HEK293 (cell line): ENCODE results near the gene PP2D1.
A peak's percentile ranks its signal among the peaks of the same experiment; 100 is the strongest.

Experiments
- GLIS2 ChIP-seq: fragments of 450-650 bp; formaldehyde crosslinking; IDR thresholded peaks from 2 replicates; pipeline ENCODE4 v1.5.1; 2016; ENCODE audit warnings: missing biosample characterization, missing genetic modification characterization
- HIC1 ChIP-seq: fragments of 450-650 bp; formaldehyde crosslinking; IDR thresholded peaks from 2 replicates; pipeline ENCODE4 v1.5.1; 2016; ENCODE audit warnings: missing biosample characterization, missing genetic modification characterization
- HOXC10 ChIP-seq: sonication (generic); formaldehyde crosslinking; IDR thresholded peaks from 2 replicates; pipeline ENCODE4 v1.8.1; 2023; ENCODE audit warnings: mild to moderate bottlenecking, missing genetic modification reagents
- IKZF3 ChIP-seq: fragments of 450-650 bp; IDR thresholded peaks from 2 replicates; pipeline ENCODE4 v1.5.0; 2018; ENCODE audit warnings: missing biosample characterization, mild to moderate bottlenecking, missing genetic modification characterization, moderate library complexity
- KLF16 ChIP-seq: fragments of 450-650 bp; formaldehyde crosslinking; IDR thresholded peaks from 2 replicates; pipeline ENCODE4 v1.5.1; 2017; ENCODE audit warnings: missing biosample characterization, missing genetic modification characterization
- KLF8 ChIP-seq: fragments of 450-650 bp; formaldehyde crosslinking; IDR thresholded peaks from 2 replicates; pipeline ENCODE4 v1.5.1; 2016; ENCODE audit warnings: missing biosample characterization, missing genetic modification characterization
- MYNN ChIP-seq: fragments of 450-650 bp; formaldehyde crosslinking; IDR thresholded peaks from 2 replicates; pipeline ENCODE4 v1.5.1; 2016; ENCODE audit warnings: missing biosample characterization, missing genetic modification characterization, borderline replicate concordance
- ZBTB17 ChIP-seq: fragments of 450-650 bp; formaldehyde crosslinking; IDR thresholded peaks from 2 replicates; pipeline ENCODE4 v1.5.1; 2016; ENCODE audit warnings: missing biosample characterization, missing genetic modification characterization
- ZBTB20 ChIP-seq: fragments of 450-650 bp; formaldehyde crosslinking; IDR thresholded peaks from 2 replicates; pipeline ENCODE4 v1.5.1; 2016; ENCODE audit warnings: missing biosample characterization, missing genetic modification characterization
- ZBTB6 ChIP-seq: fragments of 450-650 bp; formaldehyde crosslinking; IDR thresholded peaks from 2 replicates; pipeline ENCODE4 v1.5.1; 2017; ENCODE audit warnings: missing biosample characterization, missing genetic modification characterization
- ZBTB8A ChIP-seq: fragments of 450-650 bp; formaldehyde crosslinking; IDR thresholded peaks from 2 replicates; pipeline ENCODE4 v1.5.1; 2016; ENCODE audit warnings: missing biosample characterization, missing genetic modification characterization
- ZFP3 ChIP-seq: fragments of 450-650 bp; formaldehyde crosslinking; IDR thresholded peaks from 2 replicates; pipeline ENCODE4 v1.5.1; 2016; ENCODE audit warnings: low read depth, missing biosample characterization, missing genetic modification characterization
- ZNF24 ChIP-seq: fragments of 450-650 bp; formaldehyde crosslinking; IDR thresholded peaks from 2 replicates; pipeline ENCODE4 v1.5.1; 2016; ENCODE audit warnings: missing biosample characterization, missing genetic modification characterization
- ZNF335 ChIP-seq: fragments of 450-650 bp; formaldehyde crosslinking; conservative IDR thresholded peaks from 2 replicates; pipeline ENCODE4 v1.5.1; 2016; ENCODE audit warnings: missing biosample characterization, missing genetic modification characterization
- ZNF501 ChIP-seq: fragments of 450-650 bp; formaldehyde crosslinking; IDR thresholded peaks from 2 replicates; pipeline ENCODE4 v1.5.1; 2016; ENCODE audit warnings: missing biosample characterization, missing genetic modification characterization
- ZNF660 ChIP-seq: fragments of 450-650 bp; IDR thresholded peaks from 2 replicates; pipeline ENCODE4 v1.5.1; 2018; ENCODE audit warnings: missing biosample characterization, mild to moderate bottlenecking, missing genetic modification characterization
- ZNF677 ChIP-seq: fragments of 450-650 bp; IDR thresholded peaks from 2 replicates; pipeline ENCODE4 v1.5.0; 2018; ENCODE audit warnings: missing biosample characterization, mild to moderate bottlenecking, missing genetic modification characterization, moderate library complexity
- ZNF704 ChIP-seq: fragments of 450-650 bp; formaldehyde crosslinking; IDR thresholded peaks from 2 replicates; pipeline ENCODE4 v1.5.1; 2016; ENCODE audit warnings: missing biosample characterization, missing genetic modification characterization
- ZNF768 ChIP-seq: fragments of 450-650 bp; formaldehyde crosslinking; IDR thresholded peaks from 2 replicates; pipeline ENCODE4 v1.5.1; 2018; ENCODE audit warnings: missing biosample characterization, mild to moderate bottlenecking, missing genetic modification characterization
- ZXDB ChIP-seq: fragments of 450-650 bp; formaldehyde crosslinking; IDR thresholded peaks from 2 replicates; pipeline ENCODE4 v1.5.1; 2016; ENCODE audit warnings: missing biosample characterization, missing genetic modification characterization
- TF ChIP-seq, protein P1 (sequence below): fragments of 450-650 bp; formaldehyde crosslinking; IDR thresholded peaks from 2 replicates; pipeline ENCODE4 v1.5.1; 2016; ENCODE audit warnings: missing biosample characterization, missing genetic modification characterization
- TF ChIP-seq, protein P2 (sequence below): fragments of 450-650 bp; formaldehyde crosslinking; IDR thresholded peaks from 2 replicates; pipeline ENCODE4 v1.5.1; 2016; ENCODE audit warnings: missing biosample characterization, missing genetic modification characterization
- TF ChIP-seq, protein P3 (sequence below): fragments of 450-650 bp; formaldehyde crosslinking; IDR thresholded peaks from 2 replicates; pipeline ENCODE4 v1.5.1; 2016; ENCODE audit warnings: missing biosample characterization, missing genetic modification characterization
- TF ChIP-seq, protein P4 (sequence below): fragments of 450-650 bp; formaldehyde crosslinking; IDR thresholded peaks from 2 replicates; pipeline ENCODE4 v1.5.1; 2017; ENCODE audit warnings: missing biosample characterization, missing genetic modification characterization
- TF ChIP-seq, protein P5 (sequence below): fragments of 450-650 bp; formaldehyde crosslinking; IDR thresholded peaks from 2 replicates; pipeline ENCODE4 v1.5.1; 2017; ENCODE audit warnings: missing biosample characterization, mild to moderate bottlenecking, missing genetic modification characterization, moderate library complexity

The PP2D1 gene

GRCh38 chr3:20040548-20041196 is 28.6 kb upstream of the PP2D1 start (continued):
- no peak for TF ChIP-seq ZNF704 (tag by site-specific recombination)
- peak; percentile 90 for TF ChIP-seq ZBTB20
- TF ChIP-seq ZBTB8A (tag by site-specific recombination) = peak; percentile 71
- peak; percentile 68 for TF ChIP-seq ZNF501 (tag by site-specific recombination)
- TF ChIP-seq, protein P1, sequence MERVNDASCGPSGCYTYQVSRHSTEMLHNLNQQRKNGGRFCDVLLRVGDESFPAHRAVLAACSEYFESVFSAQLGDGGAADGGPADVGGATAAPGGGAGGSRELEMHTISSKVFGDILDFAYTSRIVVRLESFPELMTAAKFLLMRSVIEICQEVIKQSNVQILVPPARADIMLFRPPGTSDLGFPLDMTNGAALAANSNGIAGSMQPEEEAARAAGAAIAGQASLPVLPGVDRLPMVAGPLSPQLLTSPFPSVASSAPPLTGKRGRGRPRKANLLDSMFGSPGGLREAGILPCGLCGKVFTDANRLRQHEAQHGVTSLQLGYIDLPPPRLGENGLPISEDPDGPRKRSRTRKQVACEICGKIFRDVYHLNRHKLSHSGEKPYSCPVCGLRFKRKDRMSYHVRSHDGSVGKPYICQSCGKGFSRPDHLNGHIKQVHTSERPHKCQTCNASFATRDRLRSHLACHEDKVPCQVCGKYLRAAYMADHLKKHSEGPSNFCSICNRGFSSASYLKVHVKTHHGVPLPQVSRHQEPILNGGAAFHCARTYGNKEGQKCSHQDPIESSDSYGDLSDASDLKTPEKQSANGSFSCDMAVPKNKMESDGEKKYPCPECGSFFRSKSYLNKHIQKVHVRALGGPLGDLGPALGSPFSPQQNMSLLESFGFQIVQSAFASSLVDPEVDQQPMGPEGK (tag by site-specific recombination) = peak; percentile 96
- TF ChIP-seq ZXDB (tag by site-specific recombination) = peak; percentile 54; the same call in 1 of the 2 replicates
- TF ChIP-seq, protein P2, sequence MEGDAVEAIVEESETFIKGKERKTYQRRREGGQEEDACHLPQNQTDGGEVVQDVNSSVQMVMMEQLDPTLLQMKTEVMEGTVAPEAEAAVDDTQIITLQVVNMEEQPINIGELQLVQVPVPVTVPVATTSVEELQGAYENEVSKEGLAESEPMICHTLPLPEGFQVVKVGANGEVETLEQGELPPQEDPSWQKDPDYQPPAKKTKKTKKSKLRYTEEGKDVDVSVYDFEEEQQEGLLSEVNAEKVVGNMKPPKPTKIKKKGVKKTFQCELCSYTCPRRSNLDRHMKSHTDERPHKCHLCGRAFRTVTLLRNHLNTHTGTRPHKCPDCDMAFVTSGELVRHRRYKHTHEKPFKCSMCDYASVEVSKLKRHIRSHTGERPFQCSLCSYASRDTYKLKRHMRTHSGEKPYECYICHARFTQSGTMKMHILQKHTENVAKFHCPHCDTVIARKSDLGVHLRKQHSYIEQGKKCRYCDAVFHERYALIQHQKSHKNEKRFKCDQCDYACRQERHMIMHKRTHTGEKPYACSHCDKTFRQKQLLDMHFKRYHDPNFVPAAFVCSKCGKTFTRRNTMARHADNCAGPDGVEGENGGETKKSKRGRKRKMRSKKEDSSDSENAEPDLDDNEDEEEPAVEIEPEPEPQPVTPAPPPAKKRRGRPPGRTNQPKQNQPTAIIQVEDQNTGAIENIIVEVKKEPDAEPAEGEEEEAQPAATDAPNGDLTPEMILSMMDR = peak; percentile 64
- no peak for TF ChIP-seq HOXC10
- TF ChIP-seq ZNF677 = no peak
- TF ChIP-seq IKZF3 (tag by site-specific recombination) = peak; percentile 81
- TF ChIP-seq, protein P3, sequence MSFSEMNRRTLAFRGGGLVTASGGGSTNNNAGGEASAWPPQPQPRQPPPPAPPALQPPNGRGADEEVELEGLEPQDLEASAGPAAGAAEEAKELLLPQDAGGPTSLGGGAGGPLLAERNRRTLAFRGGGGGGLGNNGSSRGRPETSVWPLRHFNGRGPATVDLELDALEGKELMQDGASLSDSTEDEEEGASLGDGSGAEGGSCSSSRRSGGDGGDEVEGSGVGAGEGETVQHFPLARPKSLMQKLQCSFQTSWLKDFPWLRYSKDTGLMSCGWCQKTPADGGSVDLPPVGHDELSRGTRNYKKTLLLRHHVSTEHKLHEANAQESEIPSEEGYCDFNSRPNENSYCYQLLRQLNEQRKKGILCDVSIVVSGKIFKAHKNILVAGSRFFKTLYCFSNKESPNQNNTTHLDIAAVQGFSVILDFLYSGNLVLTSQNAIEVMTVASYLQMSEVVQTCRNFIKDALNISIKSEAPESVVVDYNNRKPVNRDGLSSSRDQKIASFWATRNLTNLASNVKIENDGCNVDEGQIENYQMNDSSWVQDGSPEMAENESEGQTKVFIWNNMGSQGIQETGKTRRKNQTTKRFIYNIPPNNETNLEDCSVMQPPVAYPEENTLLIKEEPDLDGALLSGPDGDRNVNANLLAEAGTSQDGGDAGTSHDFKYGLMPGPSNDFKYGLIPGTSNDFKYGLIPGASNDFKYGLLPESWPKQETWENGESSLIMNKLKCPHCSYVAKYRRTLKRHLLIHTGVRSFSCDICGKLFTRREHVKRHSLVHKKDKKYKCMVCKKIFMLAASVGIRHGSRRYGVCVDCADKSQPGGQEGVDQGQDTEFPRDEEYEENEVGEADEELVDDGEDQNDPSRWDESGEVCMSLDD (tag by site-specific recombination) = peak; percentile 66
- TF ChIP-seq ZBTB17 (tag by site-specific recombination) = no peak; the same call in 1 of the 2 replicates
- peak; percentile 88 for TF ChIP-seq KLF16 (tag by site-specific recombination)
- TF ChIP-seq MYNN (tag by site-specific recombination) = peak; percentile 97
- peak; percentile 53 for TF ChIP-seq HIC1 (tag by site-specific recombination)
- TF ChIP-seq, protein P4, sequence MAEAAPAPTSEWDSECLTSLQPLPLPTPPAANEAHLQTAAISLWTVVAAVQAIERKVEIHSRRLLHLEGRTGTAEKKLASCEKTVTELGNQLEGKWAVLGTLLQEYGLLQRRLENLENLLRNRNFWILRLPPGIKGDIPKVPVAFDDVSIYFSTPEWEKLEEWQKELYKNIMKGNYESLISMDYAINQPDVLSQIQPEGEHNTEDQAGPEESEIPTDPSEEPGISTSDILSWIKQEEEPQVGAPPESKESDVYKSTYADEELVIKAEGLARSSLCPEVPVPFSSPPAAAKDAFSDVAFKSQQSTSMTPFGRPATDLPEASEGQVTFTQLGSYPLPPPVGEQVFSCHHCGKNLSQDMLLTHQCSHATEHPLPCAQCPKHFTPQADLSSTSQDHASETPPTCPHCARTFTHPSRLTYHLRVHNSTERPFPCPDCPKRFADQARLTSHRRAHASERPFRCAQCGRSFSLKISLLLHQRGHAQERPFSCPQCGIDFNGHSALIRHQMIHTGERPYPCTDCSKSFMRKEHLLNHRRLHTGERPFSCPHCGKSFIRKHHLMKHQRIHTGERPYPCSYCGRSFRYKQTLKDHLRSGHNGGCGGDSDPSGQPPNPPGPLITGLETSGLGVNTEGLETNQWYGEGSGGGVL (tag by site-specific recombination) = peak; percentile 93
- TF ChIP-seq ZNF768 (tag by site-specific recombination) = no peak
- peak; percentile 52; the same call in 1 of the 2 replicates for TF ChIP-seq ZNF335 (tag by site-specific recombination)
- TF ChIP-seq KLF8 (tag by site-specific recombination) = peak; percentile 62; the same call in 1 of the 2 replicates
- TF ChIP-seq ZNF660 = peak; percentile 48; the same call in 1 of the 2 replicates
- 0 out of 2 replicates have a peak, but pooled peaks have one; percentile 13 for TF ChIP-seq ZBTB6
- peak; percentile 74 for TF ChIP-seq ZNF24 (tag by site-specific recombination)
- TF ChIP-seq ZFP3 = peak; percentile 100
- TF ChIP-seq, protein P5, sequence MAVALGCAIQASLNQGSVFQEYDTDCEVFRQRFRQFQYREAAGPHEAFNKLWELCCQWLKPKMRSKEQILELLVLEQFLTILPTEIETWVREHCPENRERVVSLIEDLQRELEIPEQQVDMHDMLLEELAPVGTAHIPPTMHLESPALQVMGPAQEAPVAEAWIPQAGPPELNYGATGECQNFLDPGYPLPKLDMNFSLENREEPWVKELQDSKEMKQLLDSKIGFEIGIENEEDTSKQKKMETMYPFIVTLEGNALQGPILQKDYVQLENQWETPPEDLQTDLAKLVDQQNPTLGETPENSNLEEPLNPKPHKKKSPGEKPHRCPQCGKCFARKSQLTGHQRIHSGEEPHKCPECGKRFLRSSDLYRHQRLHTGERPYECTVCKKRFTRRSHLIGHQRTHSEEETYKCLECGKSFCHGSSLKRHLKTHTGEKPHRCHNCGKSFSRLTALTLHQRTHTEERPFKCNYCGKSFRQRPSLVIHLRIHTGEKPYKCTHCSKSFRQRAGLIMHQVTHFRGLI (tag by site-specific recombination) = 0 out of 2 replicates have a peak, but pooled peaks have one; percentile 22
- TF ChIP-seq GLIS2 (tag by site-specific recombination) = peak; percentile 84
